Lung (tissue), 16 donors: Measurements from ENCODE around the gene MYL10. TPM values are rescaled to one million over a fixed set of nuclear protein-coding genes. Genes with fewer than 3 reads are reported as not detected.

ENCODE experiments used
- ATAC-seq: fragments of 200-7000 bp; cut with Tn5 transposase; one replicate; pipeline ENCODE4 v1.9.1; 2020; ENCODE audit warnings: moderate number of reproducible peaks; ENCODE audit not compliant: insufficient read depth, low FRiP score
- DNase-seq, 3 donors: peaks; one replicate each; pipeline ENCODE4 v3.0.0-alpha.2; 2013 to 2017
- H3K27ac ChIP-seq, 2 donors: one replicate each; pipeline ENCODE4 v1.5.1; 2013; ENCODE audit warnings: mild to moderate bottlenecking in 2 of 2, moderate library complexity in 2 of 2, control low read depth in 1 of 2, inconsistent platforms in 1 of 2, low read depth in 1 of 2, low read length in 1 of 2
- H3K27me3 ChIP-seq, 3 donors: one replicate each; pipeline ENCODE4 v1.5.1; 2013; ENCODE audit warnings: low read length in 2 of 3; ENCODE audit not compliant: control insufficient read depth in 3 of 3, insufficient read depth in 3 of 3
- H3K36me3 ChIP-seq, 4 donors: one replicate each; pipeline ENCODE4 v1.5.1; 2013; ENCODE audit warnings: low read length in 4 of 4, mild to moderate bottlenecking in 1 of 4, moderate library complexity in 1 of 4; ENCODE audit not compliant: control insufficient read depth in 4 of 4, insufficient read depth in 4 of 4
- H3K4me1 ChIP-seq, 5 donors: one replicate each; pipeline ENCODE4 v1.5.1; 2013; ENCODE audit warnings: low read length in 5 of 5, mild to moderate bottlenecking in 2 of 5, moderate library complexity in 1 of 5; ENCODE audit not compliant: control insufficient read depth in 5 of 5, insufficient read depth in 5 of 5
- H3K4me3 ChIP-seq: one replicate; pipeline ENCODE4 v1.5.1; 2013; ENCODE audit warnings: mild to moderate bottlenecking, control low read depth, moderate library complexity
- H3K9ac ChIP-seq, 2 donors: one replicate each; pipeline ENCODE4 v1.5.1; 2013; ENCODE audit warnings: low read length in 2 of 2, control low read depth in 1 of 2; ENCODE audit not compliant: insufficient read depth in 1 of 2
- H3K9me3 ChIP-seq, 4 donors: one replicate each; pipeline ENCODE4 v1.5.1; 2013; ENCODE audit warnings: low read length in 3 of 4, mild to moderate bottlenecking in 1 of 4, moderate library complexity in 1 of 4; ENCODE audit not compliant: control insufficient read depth in 4 of 4, insufficient read depth in 3 of 4
- WGBS, 2 donors: extraction: QIAGEN DNeasy Blood & Tissue Kit; methylation state at CpG; one replicate each; pipeline ENCODE4 v1.1.7; 2013; 5-methylcytosine and 5-hydroxymethylcytosine counted together
- long read RNA-seq, 5 donors: transcript quantifications; one replicate each; lab custom pipeline, GENCODE V29; 2026
- polyA plus RNA-seq, 2 donors: library from polyadenylated mRNA; stranded (reverse); fragments of 200-250 nt; gene quantifications; one replicate each; pipeline ENCODE4 v1.2.1, GENCODE V29; 2013
- total RNA-seq, 2 donors: library from RNA; depleted of rRNA in 1 of 2; stranded (reverse); fragments of >200 nt in 1 of 2; gene quantifications; one replicate each; pipeline ENCODE4 v1.2.1, GENCODE V29; 2014 to 2021
- TF ChIP-seq, protein P1 (sequence below): IDR thresholded peaks from 2 replicates; pipeline ENCODE4 v1.5.1; 2012; ENCODE audit warnings: mild to moderate bottlenecking; ENCODE audit errors: control extremely low read depth, extremely low read depth
- donor health status: control.
- donor health status: control.
- donor health status: Bipolar disorder and iron deficiency.
- donor health status: healthy.
- donor health status: DM: yes; HTN: yes; CAD: no.

The MYL10 gene
- total RNA-seq (not detected), polyA plus RNA-seq (not detected)
- long read RNA-seq, donor 1: 0 reads
- long read RNA-seq, donor 2: 0 reads
- long read RNA-seq, donor 3: 0 reads
- long read RNA-seq, donor 4: 0 reads
- long read RNA-seq, donor 5: 0 reads

DNA sequence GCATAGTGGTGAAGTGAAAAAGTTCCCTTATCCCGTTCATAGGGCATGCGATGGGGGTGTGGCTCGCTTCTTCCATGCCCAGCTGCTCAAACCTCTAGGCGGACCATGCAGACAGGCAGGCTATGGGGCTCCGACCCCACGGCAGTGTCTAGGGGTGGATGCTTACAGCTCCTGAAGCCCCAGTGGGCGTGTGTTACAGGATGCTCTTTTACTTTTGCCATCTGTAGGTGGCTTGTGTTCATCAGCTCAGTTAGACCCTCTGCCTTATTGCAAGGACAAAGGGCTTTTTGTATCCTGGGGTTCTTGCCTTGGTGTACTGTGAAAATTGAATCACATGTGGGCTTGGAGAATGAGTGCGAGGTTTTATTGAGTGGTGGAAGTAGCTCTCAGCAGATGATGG lies at the start of gene MYL10:
MYL10 (minus strand) TSS at position 126 of the 400 bp plus-strand sequence. CDS start 178 bp downstream, outside the sequence.
- DNase-seq: no peak

DNA sequence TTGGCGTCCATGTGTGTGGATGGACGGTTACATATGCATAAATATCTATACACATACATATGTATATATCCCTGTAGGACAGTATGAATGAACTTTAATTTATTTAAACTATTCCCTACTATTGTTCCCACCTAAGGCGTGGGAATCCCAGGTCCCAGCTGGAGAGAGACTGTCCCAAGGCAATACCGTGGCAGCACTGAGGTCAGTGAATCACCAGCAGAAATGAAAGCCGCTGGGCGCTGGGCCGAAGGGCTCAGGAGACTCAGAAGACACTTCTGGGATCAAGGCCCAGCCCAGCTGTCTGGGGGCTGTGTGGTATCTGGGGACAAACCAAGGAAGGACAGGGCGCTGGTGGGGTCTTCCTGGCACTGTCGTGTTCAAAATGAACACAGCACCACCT lies 49.6 kb upstream of the MYL10 start:
- TF ChIP-seq, protein P1, sequence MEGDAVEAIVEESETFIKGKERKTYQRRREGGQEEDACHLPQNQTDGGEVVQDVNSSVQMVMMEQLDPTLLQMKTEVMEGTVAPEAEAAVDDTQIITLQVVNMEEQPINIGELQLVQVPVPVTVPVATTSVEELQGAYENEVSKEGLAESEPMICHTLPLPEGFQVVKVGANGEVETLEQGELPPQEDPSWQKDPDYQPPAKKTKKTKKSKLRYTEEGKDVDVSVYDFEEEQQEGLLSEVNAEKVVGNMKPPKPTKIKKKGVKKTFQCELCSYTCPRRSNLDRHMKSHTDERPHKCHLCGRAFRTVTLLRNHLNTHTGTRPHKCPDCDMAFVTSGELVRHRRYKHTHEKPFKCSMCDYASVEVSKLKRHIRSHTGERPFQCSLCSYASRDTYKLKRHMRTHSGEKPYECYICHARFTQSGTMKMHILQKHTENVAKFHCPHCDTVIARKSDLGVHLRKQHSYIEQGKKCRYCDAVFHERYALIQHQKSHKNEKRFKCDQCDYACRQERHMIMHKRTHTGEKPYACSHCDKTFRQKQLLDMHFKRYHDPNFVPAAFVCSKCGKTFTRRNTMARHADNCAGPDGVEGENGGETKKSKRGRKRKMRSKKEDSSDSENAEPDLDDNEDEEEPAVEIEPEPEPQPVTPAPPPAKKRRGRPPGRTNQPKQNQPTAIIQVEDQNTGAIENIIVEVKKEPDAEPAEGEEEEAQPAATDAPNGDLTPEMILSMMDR: no peak
- Histone ChIP-seq H3K27me3 (no peaks in the 10 kb centered on the region), H3K36me3 (no peaks in the 10 kb centered on the region), H3K4me3 (no peak overlapping the region), H3K9ac (no peak overlapping the region), H3K9me3 (no peaks in the 10 kb centered on the region), H3K27ac (no peak overlapping the region), H3K4me1 (peaks cover 0 to 11% (median 4%) of the 10 kb centered on the region in 5 donors)
- ATAC-seq: no peak
- DNase-seq: no peak
- WGBS, 2 donors: 87 to 94% methylated on average over 9 of the region's 9 CpGs

More for the DNA sequence above, at the start of gene MYL10:
- Histone ChIP-seq H3K4me1 (peaks cover 0 to 17% (median 0%) of the 10 kb centered on the region in 5 donors), H3K9ac (no peak within 1 kb of the TSS), H3K27me3 (peaks cover 0 to 3% (median 0%) of the 10 kb centered on the region in 3 donors), H3K36me3 (no peaks in the 10 kb centered on the region), H3K4me3 (no peak within 1 kb of the TSS), H3K27ac (no peak within 1 kb of the TSS), H3K9me3 (peaks cover 0 to 6% (median 0%) of the 10 kb centered on the region in 4 donors)
- WGBS, 2 donors: 89 to 93% methylated on average over 8 of the region's 8 CpGs
- ATAC-seq: no peak
- TF ChIP-seq, protein P1: no peak

DNA sequence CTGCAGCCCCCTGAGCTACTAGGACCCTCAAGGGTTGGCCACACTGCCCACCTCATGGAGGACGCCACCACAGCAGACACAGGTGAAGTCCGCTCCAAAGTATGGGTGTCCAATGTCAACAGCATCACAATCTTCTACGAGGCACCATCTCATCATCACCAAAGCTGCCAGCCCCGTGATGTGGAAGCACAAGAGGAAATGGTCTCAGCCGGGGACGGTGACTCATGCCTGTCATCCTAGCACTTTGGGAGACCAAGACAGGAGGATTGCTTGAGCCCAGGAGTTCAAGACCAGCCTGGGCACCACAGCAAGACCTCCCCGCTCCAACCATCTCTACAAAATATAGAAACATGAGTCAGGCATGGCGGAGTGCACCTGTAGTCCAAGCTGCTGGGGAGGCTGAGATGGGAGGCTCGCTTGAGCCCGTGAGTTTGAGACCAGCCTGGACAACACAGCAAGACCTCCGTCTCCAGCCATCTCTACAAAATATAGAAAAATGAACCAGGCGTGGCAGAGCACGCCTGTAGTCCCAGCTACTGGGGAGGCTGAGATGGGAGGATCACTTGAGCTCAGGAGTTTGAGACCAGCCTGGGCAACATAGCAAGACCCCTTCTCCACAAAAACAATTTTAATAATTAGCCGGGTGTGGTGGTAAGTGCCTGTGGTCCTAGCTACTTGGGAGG lies 48.8 kb upstream of the MYL10 start:
- TF ChIP-seq, protein P1: no peak
- Histone ChIP-seq H3K9ac (no peak overlapping the region), H3K9me3 (peaks cover 0 to 5% (median 0%) of the 10 kb centered on the region in 4 donors), H3K27me3 (no peaks in the 10 kb centered on the region), H3K4me3 (no peak overlapping the region), H3K27ac (no peak overlapping the region), H3K4me1 (peaks cover 0 to 11% (median 4%) of the 10 kb centered on the region in 5 donors), H3K36me3 (no peaks in the 10 kb centered on the region)
- ATAC-seq: no peak
- 79 to 80% methylated on average over 14 of the region's 14 CpGs for WGBS, 2 donors
- DNase-seq: no peak
